ENCODE results near the gene CDK9. TPM values are rescaled to one million over a fixed set of nuclear protein-coding genes. Genes with fewer than 3 reads are reported as not detected.

CDK9 gene
- total RNA-seq, 4 donors from 2014 or later = 54.4 to 79.6 (median 71.7) TPM

DNA sequence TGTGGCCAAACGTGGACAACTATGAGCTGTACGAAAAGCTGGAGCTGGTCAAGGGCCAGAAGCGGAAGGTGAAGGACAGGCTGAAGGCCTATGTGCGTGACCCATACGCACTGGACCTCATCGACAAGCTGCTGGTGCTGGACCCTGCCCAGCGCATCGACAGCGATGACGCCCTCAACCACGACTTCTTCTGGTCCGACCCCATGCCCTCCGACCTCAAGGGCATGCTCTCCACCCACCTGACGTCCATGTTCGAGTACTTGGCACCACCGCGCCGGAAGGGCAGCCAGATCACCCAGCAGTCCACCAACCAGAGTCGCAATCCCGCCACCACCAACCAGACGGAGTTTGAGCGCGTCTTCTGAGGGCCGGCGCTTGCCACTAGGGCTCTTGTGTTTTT, 3.3 kb downstream of the CDK9 start:
- no peaks in the 10 kb centered on the region for H3K27me3 ChIP-seq
- H3K27ac ChIP-seq (replicated peaks in 1 of 4) = no peak overlapping the region
- H3K4me1 ChIP-seq = peaks cover 37 to 55% (median 55%) of the 10 kb centered on the region in 4 donors

GRCh38 chr9:127790094-127790855, 4.4 kb downstream of the CDK9 start:
- DNase-seq (ENCODE audit: extremely low spot score) = no peak
- Histone ChIP-seq H3K27me3 (no peaks in the 10 kb centered on the region), H3K9me3 (no peaks in the 10 kb centered on the region), H3K4me1 (peaks cover 30 to 53% (median 47%) of the 10 kb centered on the region in 4 donors), H3K4me3 (no peak overlapping the region), H3K36me3 (peaks cover 54 to 73% (median 65%) of the 10 kb centered on the region in 4 donors), H3K27ac (replicated peaks in 1 of 4) (peak overlapping the region in 1 of 4 donors; percentile 13)
- WGBS = 80% methylated on average over 9 of the region's 9 CpGs
- TF ChIP-seq, protein P1, sequence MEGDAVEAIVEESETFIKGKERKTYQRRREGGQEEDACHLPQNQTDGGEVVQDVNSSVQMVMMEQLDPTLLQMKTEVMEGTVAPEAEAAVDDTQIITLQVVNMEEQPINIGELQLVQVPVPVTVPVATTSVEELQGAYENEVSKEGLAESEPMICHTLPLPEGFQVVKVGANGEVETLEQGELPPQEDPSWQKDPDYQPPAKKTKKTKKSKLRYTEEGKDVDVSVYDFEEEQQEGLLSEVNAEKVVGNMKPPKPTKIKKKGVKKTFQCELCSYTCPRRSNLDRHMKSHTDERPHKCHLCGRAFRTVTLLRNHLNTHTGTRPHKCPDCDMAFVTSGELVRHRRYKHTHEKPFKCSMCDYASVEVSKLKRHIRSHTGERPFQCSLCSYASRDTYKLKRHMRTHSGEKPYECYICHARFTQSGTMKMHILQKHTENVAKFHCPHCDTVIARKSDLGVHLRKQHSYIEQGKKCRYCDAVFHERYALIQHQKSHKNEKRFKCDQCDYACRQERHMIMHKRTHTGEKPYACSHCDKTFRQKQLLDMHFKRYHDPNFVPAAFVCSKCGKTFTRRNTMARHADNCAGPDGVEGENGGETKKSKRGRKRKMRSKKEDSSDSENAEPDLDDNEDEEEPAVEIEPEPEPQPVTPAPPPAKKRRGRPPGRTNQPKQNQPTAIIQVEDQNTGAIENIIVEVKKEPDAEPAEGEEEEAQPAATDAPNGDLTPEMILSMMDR (IDR thresholded peaks at IDR 0.05) = no peak
- TF ChIP-seq POLR2A (IDR thresholded peaks at IDR 0.05; ENCODE audit: low read depth) (no peak), EP300 (IDR thresholded peaks at IDR 0.05) (no peak), POLR2AphosphoS5 (IDR thresholded peaks at IDR 0.05) (no peak)
- intact Hi-C loops (cut with DNase I) = no loop called here

More for the DNA sequence above, 3.3 kb downstream of the CDK9 start:
- 92% methylated on average over 21 of the region's 25 CpGs for WGBS
- intact Hi-C loops (cut with DNase I) = loop anchor here (5.0 kb wide), 2 partner anchors 83 to 133 kb away; no protein-coding TSS in a partner anchor
- Histone ChIP-seq H3K4me3 (no peak overlapping the region), H3K9me3 (no peaks in the 10 kb centered on the region), H3K36me3 (peaks cover 54 to 72% (median 64%) of the 10 kb centered on the region in 4 donors)
- no peak for DNase-seq (ENCODE audit: extremely low spot score)
- no peak for TF ChIP-seq POLR2AphosphoS5 (IDR thresholded peaks at IDR 0.05)
- TF ChIP-seq EP300 (IDR thresholded peaks at IDR 0.05) = no peak
- no peak for TF ChIP-seq POLR2A (IDR thresholded peaks at IDR 0.05; ENCODE audit: low read depth)
- TF ChIP-seq, protein P1 (IDR thresholded peaks at IDR 0.05) = no peak

DNA sequence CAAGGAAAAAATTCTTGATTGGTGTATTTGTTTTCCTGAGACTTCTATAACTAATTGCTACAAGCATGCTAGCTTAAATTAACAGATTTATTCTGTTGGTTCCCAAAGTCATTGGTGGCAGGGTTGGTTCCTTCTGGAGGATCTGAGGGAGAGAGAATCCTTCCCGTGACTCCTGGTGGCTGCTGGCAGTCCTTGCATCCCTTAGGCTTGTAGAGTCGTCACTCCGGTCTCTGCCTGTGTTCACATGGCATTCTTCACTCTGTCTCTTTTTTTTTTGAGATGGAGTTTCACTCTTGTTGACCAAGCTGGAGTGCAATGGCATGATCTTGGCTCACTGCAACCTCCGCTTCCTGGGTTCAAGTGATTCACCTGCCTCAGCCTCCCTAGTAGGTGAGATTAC, 5.3 kb downstream of the CDK9 start:
- peaks cover 54 to 73% (median 65%) of the 10 kb centered on the region in 4 donors for H3K36me3 ChIP-seq
- intact Hi-C loops (cut with DNase I) = no loop called here
- DNase-seq (ENCODE audit: extremely low spot score) = no peak
- no peaks in the 10 kb centered on the region for H3K27me3 ChIP-seq
- H3K27ac ChIP-seq (replicated peaks in 1 of 4) = peak overlapping the region in 1 of 4 donors; percentile 13
- 78% methylated on average over 4 of the region's 4 CpGs for WGBS
- TF ChIP-seq EP300 (IDR thresholded peaks at IDR 0.05) (no peak), POLR2AphosphoS5 (IDR thresholded peaks at IDR 0.05) (no peak), POLR2A (IDR thresholded peaks at IDR 0.05; ENCODE audit: low read depth) (no peak)
- TF ChIP-seq, protein P1 (IDR thresholded peaks at IDR 0.05) = no peak
- no peak overlapping the region for H3K4me3 ChIP-seq
- peaks cover 30 to 58% (median 51%) of the 10 kb centered on the region in 4 donors for H3K4me1 ChIP-seq
- no peaks in the 10 kb centered on the region for H3K9me3 ChIP-seq

- DNase-seq (ENCODE audit: extremely low spot score) = no peak
- no peaks in the 10 kb centered on the region for H3K27me3 ChIP-seq
- no peak overlapping the region for H3K4me3 ChIP-seq
- intact Hi-C loops (cut with DNase I) = no loop called here
- peak overlapping the region in 1 of 4 donors; percentile 28 for H3K27ac ChIP-seq (replicated peaks in 1 of 4)
- peaks cover 29 to 58% (median 49%) of the 10 kb centered on the region in 4 donors for H3K4me1 ChIP-seq
- 80% methylated on average over 7 of the region's 7 CpGs for WGBS
- H3K9me3 ChIP-seq = no peaks in the 10 kb centered on the region
- TF ChIP-seq POLR2A (IDR thresholded peaks at IDR 0.05; ENCODE audit: low read depth) (no peak), EP300 (IDR thresholded peaks at IDR 0.05) (no peak), POLR2AphosphoS5 (IDR thresholded peaks at IDR 0.05) (no peak)
- TF ChIP-seq, protein P1 (IDR thresholded peaks at IDR 0.05) = no peak
- peaks cover 51 to 63% (median 58%) of the 10 kb centered on the region in 4 donors for H3K36me3 ChIP-seq
These were observed 6.7 kb downstream of the CDK9 start for GRCh38 chr9:127792417-127793031.

Measured in esophagus muscularis mucosa (tissue), 4 donors.